GM23338 (cell line): Measurements from ENCODE around the gene ANKS1B.

Source experiments
- CREB1 ChIP-seq: fragments of 250-450 bp; sonication (Bioruptor Pico); IDR thresholded peaks from 2 replicates; pipeline ENCODE4 v1.5.0; 2020; ENCODE audit warnings: low read depth, mild to moderate bottlenecking, moderate library complexity
- EZH2 ChIP-seq: fragments of 200-600 bp; sonication (generic); IDR thresholded peaks from one replicate; pipeline ENCODE4 v1.8.0; 2017; ENCODE audit warnings: antibody characterized with exemption, mild to moderate bottlenecking, low read depth; ENCODE audit not compliant: unreplicated experiment
- EZH2phosphoT487 ChIP-seq: fragments of 200-600 bp; sonication (generic); IDR thresholded peaks from one replicate; pipeline ENCODE4 v1.8.1; 2018; ENCODE audit warnings: antibody characterized with exemption; ENCODE audit not compliant: unreplicated experiment
- JUNB ChIP-seq: IDR thresholded peaks from one replicate; pipeline ENCODE4 v1.6.1; 2016; ENCODE audit warnings: antibody characterized with exemption; ENCODE audit not compliant: unreplicated experiment
- NANOG ChIP-seq: IDR thresholded peaks from 2 replicates; pipeline ENCODE4 v1.6.1; 2016; ENCODE audit warnings: antibody characterized with exemption, borderline replicate concordance
- POLR2AphosphoS5 ChIP-seq: IDR thresholded peaks from 2 replicates; pipeline ENCODE4 v1.6.1; 2016; ENCODE audit warnings: antibody characterized with exemption, low read depth
- STAT1 ChIP-seq: IDR thresholded peaks from one replicate; pipeline ENCODE4 v1.6.1; 2016; ENCODE audit warnings: antibody characterized with exemption; ENCODE audit not compliant: unreplicated experiment
- ZNF331 ChIP-seq: fragments of 250-450 bp; sonication (Bioruptor Pico); IDR thresholded peaks from 2 replicates; pipeline ENCODE4 v1.5.0; 2020; ENCODE audit warnings: low read depth, mild to moderate bottlenecking, moderate library complexity
- TF ChIP-seq, protein P1 (sequence below), 2 experiments: fragments of 200-600 bp in 1 of 2; sonication (generic) in 1 of 2; conservative IDR thresholded peaks; 2 replicates each; pipeline versions ENCODE4 v1.5.1 to v1.6.1; 2016 to 2017; ENCODE audit warnings: antibody characterized with exemption in 2 of 2, low read depth in 2 of 2, mild to moderate bottlenecking in 2 of 2, moderate library complexity in 1 of 2

DNA sequence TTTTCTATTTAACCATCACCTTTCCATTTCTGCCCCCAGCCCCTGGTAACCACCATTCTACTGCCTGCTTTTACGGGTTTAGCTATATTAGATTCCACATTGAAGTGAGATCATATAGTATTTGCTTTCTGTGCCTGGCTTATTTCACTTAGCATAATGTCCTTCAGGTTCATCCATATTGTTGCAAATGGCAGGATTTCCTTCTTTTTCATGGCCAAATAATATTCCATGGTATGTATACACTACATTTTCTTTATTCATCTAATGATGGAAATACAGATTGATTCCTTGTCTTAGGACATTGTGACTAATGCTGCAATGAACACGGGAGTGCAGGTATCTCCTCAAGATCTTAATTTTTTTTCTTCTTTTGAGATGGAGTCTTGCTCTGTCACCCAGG, 1137.5 kb downstream of the ANKS1B start:
- no peak for TF ChIP-seq CREB1 (CRISPR knock-in tag)
- no peak for TF ChIP-seq EZH2
- no peak for TF ChIP-seq JUNB
- TF ChIP-seq, protein P1, sequence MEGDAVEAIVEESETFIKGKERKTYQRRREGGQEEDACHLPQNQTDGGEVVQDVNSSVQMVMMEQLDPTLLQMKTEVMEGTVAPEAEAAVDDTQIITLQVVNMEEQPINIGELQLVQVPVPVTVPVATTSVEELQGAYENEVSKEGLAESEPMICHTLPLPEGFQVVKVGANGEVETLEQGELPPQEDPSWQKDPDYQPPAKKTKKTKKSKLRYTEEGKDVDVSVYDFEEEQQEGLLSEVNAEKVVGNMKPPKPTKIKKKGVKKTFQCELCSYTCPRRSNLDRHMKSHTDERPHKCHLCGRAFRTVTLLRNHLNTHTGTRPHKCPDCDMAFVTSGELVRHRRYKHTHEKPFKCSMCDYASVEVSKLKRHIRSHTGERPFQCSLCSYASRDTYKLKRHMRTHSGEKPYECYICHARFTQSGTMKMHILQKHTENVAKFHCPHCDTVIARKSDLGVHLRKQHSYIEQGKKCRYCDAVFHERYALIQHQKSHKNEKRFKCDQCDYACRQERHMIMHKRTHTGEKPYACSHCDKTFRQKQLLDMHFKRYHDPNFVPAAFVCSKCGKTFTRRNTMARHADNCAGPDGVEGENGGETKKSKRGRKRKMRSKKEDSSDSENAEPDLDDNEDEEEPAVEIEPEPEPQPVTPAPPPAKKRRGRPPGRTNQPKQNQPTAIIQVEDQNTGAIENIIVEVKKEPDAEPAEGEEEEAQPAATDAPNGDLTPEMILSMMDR (conservative IDR thresholded peaks at IDR 0.05; ENCODE audit: low read depth in 2 of 2) = no peak
- no peak for TF ChIP-seq STAT1
- TF ChIP-seq ZNF331 = no peak
- no peak for TF ChIP-seq EZH2phosphoT487
- TF ChIP-seq POLR2AphosphoS5 = no peak
- TF ChIP-seq NANOG = no peak
